T-helper 1 cell treated with Interleukin-12 subunit alpha and Interleukin-12 subunit beta and Interleukin-4 antibody, amounts not matched to agents 30 μg/mL and 1 μg/mL, for 36 hours (primary cell): Measurements from ENCODE around the gene LUZP1.

Experiments
- H3K27ac Mint-ChIP-seq: one replicate; pipeline ENCODE4 v1.8.0; 2021; ENCODE audit warnings: mild to moderate bottlenecking, mixed read lengths
- H3K27me3 Mint-ChIP-seq: one replicate; pipeline ENCODE4 v1.8.0; 2021; ENCODE audit warnings: low read depth, mixed read lengths
- H3K36me3 Mint-ChIP-seq: one replicate; pipeline ENCODE4 v1.8.0; 2021; ENCODE audit warnings: low read depth, mixed read lengths
- H3K4me1 Mint-ChIP-seq: one replicate; pipeline ENCODE4 v1.8.0; 2021; ENCODE audit warnings: low read depth, mixed read lengths
- H3K4me3 Mint-ChIP-seq: one replicate; pipeline ENCODE4 v1.8.0; 2021; ENCODE audit warnings: mild to moderate bottlenecking, moderate library complexity, mixed read lengths
- H3K9me3 Mint-ChIP-seq: one replicate; pipeline ENCODE4 v1.8.0; 2021; ENCODE audit warnings: mixed read lengths

Gene LUZP1

DNA sequence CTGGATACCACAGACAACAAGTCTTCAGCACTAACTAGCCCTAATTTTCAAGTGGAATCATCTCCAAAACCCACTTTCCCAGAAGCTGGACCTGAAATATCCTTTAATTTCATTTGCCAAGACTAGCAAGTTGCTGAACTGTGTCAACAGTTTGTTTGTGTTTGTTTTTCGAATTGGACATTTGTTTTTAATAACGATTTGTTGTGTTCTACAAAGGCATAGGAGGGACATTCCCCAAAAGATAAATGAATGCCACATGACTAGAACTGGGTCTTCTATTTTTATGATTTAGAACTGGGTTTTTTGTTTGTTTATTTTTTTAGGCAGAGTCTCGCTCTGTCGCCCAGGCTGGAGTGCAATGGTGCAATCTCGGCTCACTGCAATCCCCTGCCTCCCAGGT is 17.9 kb downstream of the LUZP1 start:
- peaks cover 16% of the 10 kb centered on the region for H3K4me1 Mint-ChIP-seq
- H3K27ac Mint-ChIP-seq = no peak overlapping the region
- H3K27me3 Mint-ChIP-seq = no peaks in the 10 kb centered on the region
- peaks cover 4% of the 10 kb centered on the region for H3K36me3 Mint-ChIP-seq
- no peak overlapping the region for H3K4me3 Mint-ChIP-seq
- no peaks in the 10 kb centered on the region for H3K9me3 Mint-ChIP-seq

DNA sequence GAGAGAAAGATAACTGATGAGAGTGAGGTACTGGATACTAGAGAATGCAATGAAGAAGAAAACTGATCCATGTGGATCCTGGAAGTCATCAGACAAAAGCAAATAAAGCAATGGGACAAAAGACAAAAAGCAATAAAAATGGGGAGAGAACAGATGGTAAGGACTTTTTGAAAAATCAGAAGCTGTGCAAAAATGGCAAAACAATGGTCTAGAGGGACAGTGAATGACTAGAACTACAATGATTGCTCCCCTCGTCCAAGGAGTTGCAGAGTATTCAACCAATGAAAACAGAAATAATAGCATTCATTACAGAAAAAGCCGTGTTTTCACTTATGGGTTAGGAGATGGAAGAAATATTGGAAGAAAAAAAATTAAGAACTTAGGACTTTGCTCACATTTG is 18.5 kb downstream of the LUZP1 start:
- no peak overlapping the region for H3K27ac Mint-ChIP-seq
- no peaks in the 10 kb centered on the region for H3K27me3 Mint-ChIP-seq
- H3K36me3 Mint-ChIP-seq = peaks cover 4% of the 10 kb centered on the region
- no peaks in the 10 kb centered on the region for H3K9me3 Mint-ChIP-seq
- H3K4me3 Mint-ChIP-seq = no peak overlapping the region
- H3K4me1 Mint-ChIP-seq = peaks cover 16% of the 10 kb centered on the region

DNA sequence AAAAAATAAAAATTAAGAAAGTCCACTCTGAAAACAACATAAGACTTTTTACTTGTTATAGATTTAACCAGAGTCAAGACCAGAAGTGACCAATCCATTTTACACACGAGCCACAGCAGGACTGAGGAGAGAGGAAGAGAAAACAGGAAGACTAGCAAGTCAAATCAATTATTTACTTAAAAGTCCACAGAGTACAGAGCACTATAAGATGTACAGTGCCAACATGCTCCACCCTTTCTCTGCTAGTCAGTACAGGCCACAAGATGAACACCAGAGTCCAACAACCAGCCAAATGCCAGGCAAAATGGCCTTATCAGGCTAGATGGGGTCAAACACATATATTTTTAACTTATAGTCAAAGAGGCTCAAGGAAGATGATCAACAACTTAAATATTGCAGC is 19.5 kb downstream of the LUZP1 start:
- Mint-ChIP-seq H3K9me3 (no peaks in the 10 kb centered on the region), H3K36me3 (peaks cover 6% of the 10 kb centered on the region), H3K4me3 (no peak overlapping the region), H3K27me3 (no peaks in the 10 kb centered on the region), H3K4me1 (peaks cover 20% of the 10 kb centered on the region), H3K27ac (no peak overlapping the region)

DNA sequence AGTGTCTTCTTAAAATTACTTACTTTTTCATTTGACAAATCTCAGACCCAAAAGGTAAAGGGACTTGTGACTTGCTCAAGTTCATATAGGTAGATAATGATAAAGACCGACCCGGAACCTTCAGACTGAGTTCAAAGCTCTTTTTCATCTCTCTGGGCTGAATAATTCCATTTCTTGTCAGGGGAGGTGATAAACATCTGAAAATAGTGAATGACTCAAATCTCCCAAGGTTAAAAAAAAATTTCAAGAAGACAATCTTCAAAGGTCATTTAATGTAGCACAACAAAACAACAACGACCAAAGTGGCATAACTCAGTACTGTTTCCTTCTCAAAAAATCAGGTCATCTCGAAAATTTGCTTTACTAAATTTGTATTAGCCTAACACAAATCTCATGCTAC is 20.6 kb downstream of the LUZP1 start:
- H3K9me3 Mint-ChIP-seq = no peaks in the 10 kb centered on the region
- peaks cover 4% of the 10 kb centered on the region for H3K36me3 Mint-ChIP-seq
- H3K27ac Mint-ChIP-seq = peak overlapping the region; percentile 11
- H3K4me3 Mint-ChIP-seq = peak overlapping the region; percentile 22
- peaks cover 18% of the 10 kb centered on the region for H3K4me1 Mint-ChIP-seq
- H3K27me3 Mint-ChIP-seq = no peaks in the 10 kb centered on the region

DNA sequence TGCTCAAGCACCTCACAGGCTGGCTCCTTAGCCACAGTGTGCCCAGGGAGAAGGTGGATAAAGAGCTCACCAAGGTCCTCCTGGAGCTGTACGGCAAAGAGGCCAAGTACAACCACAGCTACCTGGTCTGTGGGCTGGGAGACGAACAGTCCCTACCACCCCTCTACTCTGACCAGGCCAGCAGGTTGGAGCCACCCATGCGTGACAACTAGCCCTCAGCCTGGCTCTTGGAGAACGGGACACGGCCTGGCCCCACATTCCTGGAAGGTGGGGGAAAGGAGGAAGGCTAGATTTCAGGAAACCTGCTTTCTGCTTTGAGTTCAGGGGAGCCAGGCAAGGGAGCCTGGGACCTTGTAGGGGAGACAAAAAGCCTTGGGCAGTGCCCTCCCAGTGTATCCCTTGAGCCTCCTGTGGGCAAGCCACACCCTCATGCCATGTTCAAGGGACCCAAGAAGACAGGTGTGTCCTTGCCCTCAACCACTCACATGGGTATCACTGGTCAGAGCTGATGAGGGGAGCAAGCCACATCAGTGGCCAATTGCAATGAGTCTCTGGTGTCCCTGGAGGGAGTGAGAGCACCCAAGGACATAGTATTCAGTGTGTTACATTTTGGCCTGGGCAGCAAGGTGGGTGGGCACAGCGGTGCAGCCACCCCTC is 27.6 kb downstream of the LUZP1 start:
- Mint-ChIP-seq H3K9me3 (no peaks in the 10 kb centered on the region), H3K4me1 (peaks cover 9% of the 10 kb centered on the region), H3K36me3 (peaks cover 4% of the 10 kb centered on the region), H3K27ac (no peak overlapping the region), H3K27me3 (no peaks in the 10 kb centered on the region), H3K4me3 (no peak overlapping the region)

DNA sequence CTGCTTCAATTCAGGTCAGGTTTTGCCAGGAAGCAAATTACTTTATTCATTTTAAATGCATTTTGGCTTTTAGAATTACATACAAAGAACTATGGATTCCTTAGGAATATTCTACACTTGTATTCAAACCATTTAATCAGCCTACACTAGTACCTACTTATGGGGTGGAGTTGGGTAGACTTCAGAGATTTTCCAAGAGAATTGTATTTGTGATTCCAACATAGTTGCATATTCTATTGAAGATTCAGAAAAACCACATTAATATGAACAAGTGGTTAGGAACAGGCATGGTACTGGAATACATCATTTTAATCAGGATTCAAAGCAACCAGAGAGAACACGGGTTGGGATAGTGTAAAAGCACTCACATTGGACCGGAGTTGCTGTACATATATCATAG is 33.4 kb downstream of the LUZP1 start:
- H3K4me1 Mint-ChIP-seq = peaks cover 7% of the 10 kb centered on the region
- no peak overlapping the region for H3K4me3 Mint-ChIP-seq
- H3K36me3 Mint-ChIP-seq = peaks cover 3% of the 10 kb centered on the region
- no peak overlapping the region for H3K27ac Mint-ChIP-seq
- no peaks in the 10 kb centered on the region for H3K27me3 Mint-ChIP-seq
- no peaks in the 10 kb centered on the region for H3K9me3 Mint-ChIP-seq

DNA sequence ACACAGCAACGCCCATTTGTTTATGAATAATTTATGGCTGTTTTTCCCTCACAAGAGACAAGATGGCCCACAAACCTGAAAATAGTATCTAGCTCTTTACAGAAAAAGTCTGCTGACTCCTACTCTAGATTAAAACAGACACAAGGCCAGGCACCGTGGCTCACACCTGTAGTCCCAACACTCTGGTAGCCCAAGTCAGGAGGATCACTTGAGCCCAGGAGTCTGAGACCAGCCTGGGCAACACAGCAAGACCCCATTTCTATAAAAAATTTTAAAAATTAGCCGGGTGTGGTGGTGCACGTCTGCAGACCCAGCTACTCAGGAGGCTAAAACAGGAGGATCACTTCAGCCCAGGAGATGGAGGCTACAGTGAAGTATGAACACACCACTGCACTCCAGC is 34.6 kb downstream of the LUZP1 start:
- peaks cover 9% of the 10 kb centered on the region for H3K4me1 Mint-ChIP-seq
- H3K27me3 Mint-ChIP-seq = no peaks in the 10 kb centered on the region
- no peak overlapping the region for H3K4me3 Mint-ChIP-seq
- no peaks in the 10 kb centered on the region for H3K9me3 Mint-ChIP-seq
- H3K27ac Mint-ChIP-seq = no peak overlapping the region
- H3K36me3 Mint-ChIP-seq = peaks cover 3% of the 10 kb centered on the region

DNA sequence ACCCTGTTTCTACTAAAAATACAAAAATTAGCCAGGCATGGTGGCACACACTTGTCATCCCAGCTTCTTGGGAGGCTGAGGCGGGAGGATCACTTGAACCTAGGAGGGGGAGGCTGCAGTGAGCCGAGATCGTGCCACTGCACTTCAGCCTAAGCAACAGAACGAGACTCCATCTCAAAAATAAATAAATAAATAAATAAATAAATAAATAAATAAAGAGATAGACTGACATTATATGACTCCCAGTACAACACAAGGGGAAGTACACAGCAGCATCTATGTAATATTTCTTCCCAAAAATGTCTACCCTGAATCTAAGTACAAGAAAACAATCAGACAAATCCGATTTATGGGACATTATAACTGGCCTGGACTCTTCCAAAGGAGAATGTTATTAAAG is 35.1 kb downstream of the LUZP1 start:
- H3K27me3 Mint-ChIP-seq = no peaks in the 10 kb centered on the region
- no peak overlapping the region for H3K4me3 Mint-ChIP-seq
- no peaks in the 10 kb centered on the region for H3K9me3 Mint-ChIP-seq
- H3K27ac Mint-ChIP-seq = no peak overlapping the region
- H3K36me3 Mint-ChIP-seq = peaks cover 3% of the 10 kb centered on the region
- peaks cover 9% of the 10 kb centered on the region for H3K4me1 Mint-ChIP-seq

DNA sequence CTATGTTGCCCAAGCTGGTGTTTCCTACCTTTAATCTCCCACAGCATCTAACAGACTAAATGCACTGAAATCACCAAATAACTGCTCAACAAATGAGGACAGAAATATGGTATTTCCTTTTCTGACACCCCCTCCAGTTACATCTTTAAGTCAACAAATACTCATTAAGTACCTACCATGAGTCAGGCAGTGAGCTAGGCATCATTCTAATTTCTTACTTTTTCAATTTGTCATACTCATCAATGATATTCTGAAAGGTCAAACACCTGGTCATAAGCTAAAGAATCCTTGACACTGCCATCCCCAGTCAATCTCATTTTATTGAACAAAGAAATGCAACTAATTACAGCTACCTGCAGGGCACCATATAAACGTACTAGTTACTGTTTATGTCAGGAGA is 36.6 kb downstream of the LUZP1 start:
- Mint-ChIP-seq H3K4me3 (no peak overlapping the region), H3K27me3 (no peaks in the 10 kb centered on the region), H3K27ac (no peak overlapping the region), H3K9me3 (no peaks in the 10 kb centered on the region), H3K36me3 (peaks cover 3% of the 10 kb centered on the region), H3K4me1 (peaks cover 9% of the 10 kb centered on the region)

DNA sequence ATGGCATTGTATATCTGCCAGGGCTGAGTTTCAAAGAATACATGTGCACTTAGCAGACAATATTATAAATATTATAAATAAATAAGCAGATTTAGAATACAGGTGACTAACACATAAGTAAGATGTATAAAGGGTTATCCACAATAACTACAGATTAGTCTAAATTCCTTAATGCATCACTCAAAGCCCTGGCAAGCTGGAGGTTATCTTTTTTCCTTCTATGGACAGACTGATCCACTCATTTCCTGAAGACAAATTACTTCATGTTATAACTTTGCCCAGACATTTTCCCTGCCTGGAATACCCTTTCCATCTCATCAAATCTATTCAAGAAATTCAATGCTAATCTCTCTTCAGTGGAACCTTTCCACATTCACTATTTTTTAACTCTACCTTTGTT is 38.8 kb downstream of the LUZP1 start:
- Mint-ChIP-seq H3K27ac (no peak overlapping the region), H3K27me3 (no peaks in the 10 kb centered on the region), H3K4me1 (peaks cover 20% of the 10 kb centered on the region), H3K4me3 (no peak overlapping the region), H3K36me3 (peaks cover 3% of the 10 kb centered on the region), H3K9me3 (no peaks in the 10 kb centered on the region)

DNA sequence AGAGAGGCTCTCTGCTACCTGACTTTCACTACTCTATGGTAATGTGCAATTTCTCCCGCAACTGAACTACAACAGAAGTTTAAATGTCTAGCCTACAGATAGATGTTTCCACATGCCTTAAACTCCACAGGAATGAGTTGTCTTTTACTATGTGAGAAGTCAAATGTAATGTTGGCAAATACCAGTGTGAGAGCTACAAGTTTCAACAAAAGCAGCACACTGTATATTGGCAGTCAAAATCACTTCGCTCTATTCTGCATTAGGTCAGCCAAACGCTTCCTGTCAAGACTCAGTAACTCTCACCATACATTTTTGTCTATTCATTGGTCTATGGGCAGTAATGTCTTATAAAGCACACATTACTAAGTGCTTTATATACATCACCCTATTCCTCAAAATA is 41.9 kb downstream of the LUZP1 start:
- Mint-ChIP-seq H3K27me3 (no peaks in the 10 kb centered on the region), H3K4me1 (peaks cover 26% of the 10 kb centered on the region), H3K27ac (no peak overlapping the region), H3K36me3 (peaks cover 3% of the 10 kb centered on the region), H3K9me3 (no peaks in the 10 kb centered on the region), H3K4me3 (no peak overlapping the region)

DNA sequence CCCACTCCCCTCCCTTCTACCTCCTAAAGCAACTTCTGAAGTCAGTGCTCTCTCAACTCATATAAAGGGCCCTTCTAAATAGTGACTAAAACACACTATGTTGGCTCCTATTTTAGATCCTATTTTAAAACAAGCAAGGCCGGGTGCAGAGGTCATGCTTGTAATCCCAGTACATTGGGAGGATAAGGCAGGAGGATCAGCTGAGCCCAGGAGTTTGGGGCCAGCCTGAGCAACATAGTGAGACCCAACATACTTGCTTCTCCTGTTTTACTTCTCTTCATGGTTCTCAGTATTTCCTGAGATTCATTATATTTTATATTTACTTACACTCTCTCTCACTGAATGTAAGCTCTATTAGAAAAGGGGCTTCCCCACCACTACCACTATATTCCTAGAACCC is 42.5 kb downstream of the LUZP1 start:
- Mint-ChIP-seq H3K36me3 (peaks cover 1% of the 10 kb centered on the region), H3K27ac (no peak overlapping the region), H3K9me3 (no peaks in the 10 kb centered on the region), H3K27me3 (no peaks in the 10 kb centered on the region), H3K4me1 (peaks cover 25% of the 10 kb centered on the region), H3K4me3 (no peak overlapping the region)

DNA sequence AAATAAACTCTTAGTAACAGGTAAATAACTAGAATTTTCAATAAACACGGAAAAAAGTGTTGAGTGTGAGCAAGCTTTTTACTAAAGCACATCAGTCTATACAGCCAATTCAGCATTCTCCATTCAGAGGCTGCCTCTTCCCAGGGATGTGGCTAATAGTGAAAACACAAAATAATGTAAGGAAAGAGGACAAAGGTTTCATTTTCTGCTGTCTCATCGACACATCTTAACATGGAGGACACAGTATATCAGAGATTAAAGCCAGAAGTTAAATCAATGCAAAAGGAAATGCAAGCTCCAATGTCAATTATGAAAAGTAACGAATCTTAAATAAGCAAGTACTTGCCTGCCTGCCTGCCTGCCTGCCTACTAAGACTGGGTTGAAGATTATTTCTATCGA is 43.2 kb downstream of the LUZP1 start:
- Mint-ChIP-seq H3K4me3 (no peak overlapping the region), H3K4me1 (peaks cover 26% of the 10 kb centered on the region), H3K27ac (peak overlapping the region; percentile 9), H3K36me3 (no peaks in the 10 kb centered on the region), H3K9me3 (no peaks in the 10 kb centered on the region), H3K27me3 (no peaks in the 10 kb centered on the region)

DNA sequence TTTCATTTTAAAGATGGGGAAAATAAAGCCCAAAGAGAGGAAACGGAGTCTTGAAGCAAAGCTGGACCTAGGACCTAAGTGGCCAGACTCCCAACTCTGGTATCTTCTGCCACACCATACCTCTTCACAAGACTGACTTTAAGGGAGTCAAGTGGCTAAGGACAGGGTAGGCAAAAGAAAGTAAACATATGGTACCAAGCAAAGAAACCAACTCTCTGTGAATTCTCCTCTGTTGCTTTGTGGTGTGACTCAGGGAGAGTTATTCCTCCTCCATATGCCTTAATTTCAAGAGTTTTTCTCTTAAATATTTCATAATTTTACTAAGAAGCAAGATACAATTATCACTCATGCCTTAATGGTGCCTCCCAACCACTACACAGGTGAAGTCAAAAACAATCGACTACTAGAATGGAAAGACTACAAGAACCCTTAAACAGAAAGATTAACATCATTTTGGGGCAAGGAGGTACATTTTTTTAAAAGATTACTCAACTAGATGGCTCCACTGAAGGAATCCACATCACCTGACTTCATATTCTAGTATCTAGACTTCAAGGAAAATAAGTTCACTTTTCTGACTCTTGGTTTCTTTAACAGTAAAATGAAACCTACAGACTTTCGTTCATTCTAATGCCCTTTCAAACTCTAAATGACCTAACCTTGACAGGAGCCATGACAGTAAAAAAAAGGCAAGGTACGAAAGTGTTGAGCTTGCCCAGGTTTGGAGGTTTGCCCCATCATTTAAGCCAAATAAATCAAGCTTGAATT is 44.2 kb downstream of the LUZP1 start:
- Mint-ChIP-seq H3K4me3 (no peak overlapping the region), H3K9me3 (no peaks in the 10 kb centered on the region), H3K27ac (no peak overlapping the region), H3K4me1 (peaks cover 32% of the 10 kb centered on the region), H3K27me3 (no peaks in the 10 kb centered on the region), H3K36me3 (no peaks in the 10 kb centered on the region)

DNA sequence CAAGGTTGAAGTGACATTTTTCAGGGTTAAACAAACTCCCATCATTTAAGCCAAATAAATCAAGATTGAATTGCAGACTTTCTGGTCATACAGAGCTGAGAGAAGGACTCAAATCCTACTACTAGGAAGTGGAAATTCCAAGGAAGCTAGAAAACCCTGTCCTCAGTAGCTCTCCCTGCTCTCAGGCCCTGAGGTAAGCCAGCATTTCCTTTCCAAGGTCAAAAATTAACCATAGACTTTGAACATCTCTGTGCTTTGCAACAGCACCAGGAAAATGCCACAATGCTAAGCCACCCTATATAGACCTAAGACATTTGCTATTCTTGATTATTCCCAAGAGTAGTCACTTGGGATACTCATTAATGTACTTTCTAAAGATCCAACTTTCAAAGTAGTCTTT is 45.1 kb downstream of the LUZP1 start:
- Mint-ChIP-seq H3K4me1 (peaks cover 41% of the 10 kb centered on the region), H3K27ac (no peak overlapping the region), H3K4me3 (no peak overlapping the region), H3K27me3 (no peaks in the 10 kb centered on the region), H3K36me3 (peaks cover 6% of the 10 kb centered on the region), H3K9me3 (no peaks in the 10 kb centered on the region)
